Activated T-cell treated with anti-CD3 and anti-CD28 coated beads, Interleukin-2, amount 50 U/mL, for 1 hour (primary cell): ENCODE results near the gene SDF4.
A peak's percentile ranks its signal among the peaks of the same experiment; 100 is the strongest.

Source experiments
- DNase-seq: peaks from one replicate; pipeline ENCODE4 v3.0.0-alpha.2; 2020

SDF4 gene

DNA sequence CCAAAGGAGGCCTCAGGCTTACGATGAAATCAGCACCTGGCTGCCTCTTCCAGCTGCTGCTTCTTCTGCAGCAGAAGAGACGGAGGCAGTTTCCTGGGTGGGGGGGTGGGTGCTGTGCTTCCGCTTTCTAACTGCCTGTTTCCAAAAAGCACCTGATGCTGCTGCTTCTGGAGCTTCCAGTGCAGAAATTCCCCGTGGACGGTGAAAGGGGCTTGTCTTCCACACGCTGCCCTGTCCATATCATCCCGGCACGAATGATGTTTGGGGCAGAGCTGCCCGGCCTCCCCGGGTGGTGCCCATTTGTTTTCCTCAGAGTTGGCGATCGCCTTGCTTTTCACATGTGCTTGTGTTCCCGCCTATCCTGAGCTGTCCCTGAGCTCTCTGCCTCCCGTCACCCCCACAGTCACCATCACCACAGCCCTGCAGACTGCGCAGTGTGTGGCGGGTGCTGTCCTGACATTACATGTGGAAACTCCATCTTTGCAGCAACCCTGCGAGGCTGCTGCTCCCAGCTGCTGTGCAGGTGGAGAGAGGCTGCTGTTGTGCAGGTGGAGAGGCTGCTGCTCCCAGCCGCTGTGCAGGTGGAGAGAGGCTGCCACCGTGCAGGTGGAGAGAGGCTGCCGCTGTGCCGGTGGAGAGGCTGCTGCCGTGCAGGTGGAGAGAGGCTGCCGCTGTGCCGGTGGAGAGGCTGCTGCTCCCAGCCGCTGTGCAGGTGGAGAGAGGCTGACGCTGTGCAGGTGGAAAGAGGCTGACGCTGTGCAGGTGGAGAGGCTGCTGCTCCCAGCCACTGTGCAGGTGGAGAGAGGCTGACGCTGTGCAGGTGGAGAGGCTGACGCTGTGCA, 56.4 kb downstream of the SDF4 start:
- no peak for DNase-seq

DNA sequence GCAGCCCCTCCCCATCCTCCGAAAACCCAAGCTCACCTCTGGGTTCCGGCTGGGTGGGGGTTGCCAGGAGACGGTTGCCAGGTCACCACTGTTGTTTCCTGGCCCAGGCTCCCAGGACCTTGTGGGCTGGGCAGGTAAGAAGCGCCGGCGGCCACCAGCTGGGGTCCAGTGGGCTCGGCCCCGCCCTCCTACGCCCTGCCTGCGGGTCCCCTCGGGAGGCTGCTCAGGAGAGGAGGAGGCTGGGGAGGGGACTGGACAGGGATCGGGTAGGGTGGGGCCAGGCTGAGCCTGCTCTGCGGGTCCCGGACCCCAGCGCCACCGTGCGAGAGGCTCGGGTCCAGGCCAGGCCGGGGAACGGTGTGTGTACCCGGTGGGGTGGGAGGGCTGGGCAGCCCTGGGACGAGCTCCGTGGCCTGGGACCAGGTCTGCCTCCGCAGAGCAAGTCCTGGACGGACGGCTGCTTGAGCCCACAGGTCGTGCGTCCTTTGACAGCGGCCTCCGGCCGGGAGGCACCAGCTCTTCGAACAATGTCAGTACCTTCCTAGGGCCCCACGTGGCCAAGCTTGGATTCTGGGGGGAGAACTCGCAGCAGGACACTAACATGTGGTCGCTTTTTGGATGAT, 57.9 kb downstream of the SDF4 start, which contains the start of gene TTLL10:
Gene TTLL10 (plus strand): TSS at position 88 of the 623 bp plus-strand sequence. CDS start 5,336 bp downstream, outside the sequence.
- DNase-seq: peak; percentile 65

DNA sequence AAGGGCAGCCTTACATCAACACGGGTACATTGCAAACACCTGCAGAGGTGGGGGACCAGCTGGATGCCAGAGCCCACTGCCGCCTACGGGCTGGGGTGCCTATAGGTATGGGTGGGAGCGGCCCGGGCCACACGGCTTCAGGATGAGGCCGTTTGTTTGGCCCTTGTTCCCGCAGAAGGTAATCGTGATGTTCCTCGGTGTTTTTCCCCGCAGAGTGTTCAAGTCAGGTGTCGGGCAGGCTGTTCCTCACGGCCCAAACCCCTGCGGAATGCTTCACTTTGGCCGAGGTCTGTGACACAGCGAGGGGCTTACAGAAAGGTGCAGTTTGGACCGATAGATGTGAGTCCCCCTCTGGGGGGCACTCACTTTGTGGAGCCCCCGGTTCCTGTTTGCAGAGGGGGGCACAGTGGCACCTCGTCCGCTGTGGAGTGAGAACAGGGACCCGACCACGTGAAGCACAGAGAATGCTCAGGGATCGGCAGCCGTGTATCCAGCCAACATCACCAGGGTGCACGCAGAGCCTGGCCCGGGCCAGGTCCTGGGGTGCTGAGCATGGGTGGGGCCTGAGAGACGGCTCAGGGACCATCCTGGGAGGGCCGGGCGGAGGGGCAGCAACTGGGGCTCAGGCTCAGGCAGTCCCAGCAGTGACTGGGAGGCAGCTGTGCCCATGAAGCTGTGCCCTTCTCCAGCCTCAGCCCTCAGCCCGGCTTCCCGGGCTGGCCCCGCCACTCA, 58.6 kb downstream of the SDF4 start:
- DNase-seq: no peak

DNA sequence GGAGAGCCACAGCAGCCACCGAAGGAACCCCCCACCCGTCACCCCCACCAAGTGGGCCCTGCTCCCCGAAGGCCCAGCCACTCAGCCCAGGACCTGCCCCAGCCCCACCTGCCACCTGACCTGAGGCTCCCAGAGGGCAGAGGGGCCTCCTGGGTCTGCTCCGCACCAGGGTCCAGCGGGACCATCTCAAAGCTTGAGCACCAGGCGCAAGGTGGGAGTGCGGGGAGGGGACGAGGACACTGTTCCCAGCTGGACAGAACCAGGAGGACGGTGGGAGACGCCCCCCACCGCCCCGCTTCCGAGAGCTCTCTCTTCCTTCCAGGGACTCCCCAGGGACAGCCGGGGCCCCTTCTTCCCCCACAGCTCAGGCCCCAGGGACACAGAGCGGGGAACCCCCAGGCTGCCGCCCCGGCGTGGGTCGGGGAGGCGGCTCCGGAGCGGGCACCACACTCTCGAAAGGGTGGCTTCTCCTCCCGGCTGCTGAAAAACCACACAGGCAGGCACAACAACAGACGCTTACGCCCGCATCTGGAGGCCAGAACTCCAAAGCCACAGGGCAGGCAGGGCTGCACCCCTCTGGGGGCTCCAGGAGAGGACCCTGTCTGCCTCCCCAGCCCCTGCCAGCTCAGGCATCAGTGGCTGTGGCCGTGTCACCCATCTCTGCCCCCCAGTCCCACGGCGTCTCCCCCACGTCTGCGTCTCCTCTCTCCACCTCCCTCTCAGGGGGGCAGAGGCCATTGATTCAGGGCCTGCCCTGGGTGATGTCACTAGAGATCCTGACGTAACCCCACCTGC, 60.1 kb downstream of the SDF4 start:
- DNase-seq: peak; percentile 56

DNA sequence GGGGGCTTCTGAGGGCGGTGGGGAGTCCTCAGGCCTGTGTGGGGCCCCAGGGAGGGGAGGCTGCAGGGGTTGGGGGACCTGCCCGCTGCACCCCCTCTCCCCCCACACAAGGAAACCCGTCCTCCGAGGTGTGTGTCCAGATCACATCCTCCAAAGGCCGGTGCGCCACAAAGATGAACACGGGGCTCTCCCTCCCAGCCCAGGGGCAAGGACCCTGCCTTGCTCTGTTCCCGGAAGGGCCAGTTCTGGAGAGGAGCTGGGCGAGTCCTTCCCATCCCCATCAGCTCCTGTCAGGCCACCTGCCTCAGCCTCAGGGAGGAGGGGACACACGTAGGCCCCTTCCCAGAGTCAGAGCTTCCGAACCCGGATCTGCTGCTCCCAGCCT, 60.6 kb downstream of the SDF4 start:
- DNase-seq: no peak

DNA sequence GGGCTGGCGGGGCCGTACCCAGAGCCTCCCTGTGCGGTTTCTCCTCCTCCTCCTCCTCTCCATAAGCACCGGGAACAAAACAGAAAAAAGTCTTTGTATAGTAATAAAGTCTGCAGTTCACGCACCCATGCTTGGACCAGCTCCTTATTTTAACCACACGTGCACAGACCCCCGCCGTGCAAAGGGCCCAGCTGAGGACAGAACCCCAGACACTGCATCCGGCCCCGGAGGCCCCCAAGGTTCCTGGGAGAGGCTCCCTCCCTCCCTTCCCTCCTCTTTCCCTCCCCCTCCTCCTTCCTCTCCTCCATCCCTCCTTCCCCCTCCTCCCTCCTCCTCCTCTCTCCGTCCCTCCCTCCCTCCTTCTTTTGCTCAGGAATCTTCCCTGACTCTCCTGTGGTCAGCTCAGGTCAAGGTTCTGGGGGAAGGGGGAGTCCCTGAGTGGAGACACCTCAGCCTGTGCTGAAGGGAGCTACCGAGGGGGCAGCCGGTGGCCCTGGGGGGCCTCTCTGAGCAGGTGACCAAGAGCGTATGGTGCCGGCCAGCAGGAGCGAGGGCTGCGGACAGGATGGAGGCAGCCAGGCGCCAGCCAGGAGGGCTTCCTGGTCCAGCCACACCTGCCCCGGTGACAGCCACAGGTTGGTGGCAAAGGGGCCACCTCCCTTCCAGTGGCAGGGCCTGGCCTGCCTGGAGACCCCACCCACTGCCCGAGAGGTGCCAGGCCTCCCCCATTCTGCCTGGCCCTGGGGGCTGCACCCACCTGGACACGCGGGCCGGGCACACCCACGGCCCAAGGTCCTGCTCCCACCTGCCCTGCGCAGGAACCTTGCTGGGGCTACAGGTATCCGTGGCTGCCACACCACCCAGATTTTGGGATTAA, 61.3 kb downstream of the SDF4 start:
- no peak for DNase-seq

DNA sequence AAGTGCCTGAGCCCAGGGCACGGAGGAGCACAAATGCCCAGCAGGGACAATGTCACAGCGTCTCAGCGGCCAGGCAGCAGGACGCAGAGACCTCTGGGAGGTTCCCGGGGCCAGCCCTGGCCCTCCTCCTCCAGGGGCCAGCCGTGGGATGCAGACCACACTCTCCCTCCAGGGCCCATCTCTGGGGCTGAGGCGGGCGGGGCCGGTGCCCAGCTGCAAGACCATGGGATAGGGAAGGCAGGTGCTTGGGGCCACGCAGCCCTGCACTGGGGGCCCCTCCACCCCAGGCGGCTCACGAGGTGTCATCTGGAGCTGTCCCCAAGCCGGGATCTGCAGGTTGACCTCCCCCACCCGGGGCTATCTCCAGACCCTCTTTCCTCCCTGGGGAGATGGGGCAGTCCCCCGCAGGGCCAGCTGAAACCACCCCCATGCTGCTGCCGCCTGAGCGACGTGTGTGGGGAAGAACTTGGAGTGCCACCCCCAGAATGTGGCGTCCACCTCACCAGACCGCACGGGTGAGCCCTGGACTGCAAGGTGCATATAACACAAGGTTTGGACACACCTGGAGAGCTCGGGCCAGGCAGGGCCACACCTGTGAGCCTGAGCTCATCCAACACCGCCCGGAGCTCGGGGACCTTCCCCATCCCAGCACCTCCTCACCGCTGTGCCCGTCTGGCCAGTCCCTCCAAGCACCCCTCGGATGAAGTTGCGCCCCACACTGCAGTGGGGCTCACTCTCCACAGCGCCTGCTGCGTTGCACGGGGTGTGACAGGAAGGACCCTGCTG, 62.2 kb downstream of the SDF4 start:
- no peak for DNase-seq

DNA sequence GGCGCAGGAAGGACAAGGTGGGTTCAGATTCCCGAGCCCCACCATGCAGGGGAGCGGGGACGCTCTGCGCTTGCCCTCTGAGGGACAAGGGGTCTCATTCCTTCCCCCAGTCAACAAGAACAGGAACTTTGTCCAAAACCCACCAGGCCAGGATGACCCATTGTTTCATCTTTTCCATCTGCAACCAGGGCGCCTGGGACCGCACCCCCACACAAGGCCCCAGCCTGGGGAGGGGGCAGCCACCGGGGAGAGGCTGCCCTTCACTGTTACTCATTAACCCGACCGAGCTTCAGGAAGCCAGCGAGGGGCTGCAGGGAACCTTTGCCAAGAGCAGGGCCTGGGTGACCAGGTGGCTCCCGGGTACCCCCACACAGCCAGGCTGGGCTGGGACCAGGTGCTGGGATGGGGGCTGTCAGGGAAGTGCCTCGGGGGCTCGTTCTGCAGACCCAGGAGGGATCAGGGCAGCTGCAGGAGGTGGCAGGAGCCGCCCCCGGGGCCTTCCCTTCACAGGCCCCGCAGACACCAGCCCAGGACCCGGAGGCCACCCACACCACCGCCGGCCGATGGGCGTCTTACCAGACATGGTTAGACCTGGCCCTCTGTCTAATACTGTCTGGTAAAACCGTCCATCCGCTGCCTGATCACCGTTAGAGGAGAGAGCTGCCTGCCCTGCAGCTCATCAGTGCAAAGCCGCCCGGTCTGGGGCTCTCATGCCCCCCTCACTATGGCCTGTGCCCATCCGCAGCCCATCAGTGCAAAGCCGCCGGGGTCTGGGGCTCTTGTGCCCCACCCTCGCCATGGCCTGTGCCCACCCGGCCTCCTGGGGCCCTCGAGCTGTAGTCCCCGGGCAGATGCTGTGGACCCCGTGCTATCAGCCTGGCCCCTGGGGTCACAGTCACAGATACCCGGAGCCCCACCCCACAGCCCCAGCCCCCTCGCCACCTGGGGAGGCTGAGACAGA, 63.1 kb downstream of the SDF4 start:
- no peak for DNase-seq

DNA sequence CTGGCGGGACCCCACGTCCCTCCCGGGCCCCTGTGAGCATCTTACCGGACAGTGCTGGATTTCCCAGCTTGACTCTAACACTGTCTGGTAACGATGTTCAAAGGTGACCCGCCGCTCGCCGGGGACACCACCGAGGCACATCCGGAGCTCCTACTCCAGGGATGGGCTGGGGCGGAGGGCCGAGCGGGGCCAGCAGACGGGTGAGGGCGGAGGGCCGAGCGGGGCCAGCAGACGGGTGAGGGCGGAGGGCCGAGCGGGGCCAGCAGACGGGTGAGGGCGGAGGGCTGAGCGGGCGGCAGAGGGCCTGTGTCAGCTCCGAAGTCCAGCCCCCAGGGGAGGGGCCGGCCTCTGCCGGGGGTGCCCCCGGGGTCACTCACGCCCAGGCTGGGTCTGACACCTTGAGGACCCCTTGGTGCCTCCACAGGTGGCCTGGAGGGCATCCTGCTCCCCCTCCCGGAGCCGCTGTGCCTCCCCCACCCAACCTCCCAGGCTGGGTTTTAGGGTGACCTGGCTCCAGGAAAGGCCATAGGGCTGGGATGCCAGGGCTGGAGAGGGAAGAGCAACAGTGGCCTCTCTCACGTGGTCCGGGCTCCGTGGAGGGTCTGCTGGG, 63.9 kb downstream of the SDF4 start:
- DNase-seq: no peak

DNA sequence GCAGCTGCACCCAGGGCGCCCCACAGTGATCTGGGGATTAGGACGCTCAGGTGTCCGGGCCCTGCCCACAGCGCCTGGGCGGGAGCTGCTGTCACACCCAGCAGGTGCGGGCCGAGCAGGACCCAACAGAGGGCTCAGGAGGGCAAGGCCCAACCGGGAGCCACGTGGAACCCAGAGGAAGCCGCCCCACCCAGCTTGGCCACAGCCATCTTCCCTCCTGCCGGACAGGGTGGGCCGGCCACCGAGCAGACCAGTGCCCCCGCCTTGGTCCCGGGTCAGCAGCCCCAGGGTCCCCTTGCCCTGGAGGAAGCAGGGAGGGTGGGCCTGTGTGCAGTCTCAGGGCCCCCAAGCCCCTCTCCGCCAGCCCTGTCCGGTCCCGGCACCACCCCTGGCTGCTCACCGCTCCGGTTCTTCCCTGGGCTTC, 64.4 kb downstream of the SDF4 start:
- DNase-seq: no peak
